ENCODE data around the gene KLHL29. TPM values are rescaled to one million over a fixed set of nuclear protein-coding genes. Genes with fewer than 3 reads are reported as not detected.

Gene KLHL29
- polyA plus RNA-seq, 1 donor from 2014 or later, result 42.4 TPM

GRCh38 chr2:23563151-23563550, 178.2 kb downstream of the KLHL29 start:
- Histone ChIP-seq H3F3A (ENCODE audit: insufficient read depth, low read length, poor library complexity, severe bottlenecking) (no peaks in the 10 kb centered on the region), H3K27ac (ENCODE audit: low read length) (no peak overlapping the region), H4K20me1 (ENCODE audit: insufficient read depth) (no peaks in the 10 kb centered on the region), H3K9me3 (ENCODE audit: low read length) (no peaks in the 10 kb centered on the region), H3K9me2 (ENCODE audit: insufficient read depth, low read length) (no peaks in the 10 kb centered on the region), H3K4me2 (ENCODE audit: low read length) (no peak overlapping the region), H3K4me3 (ENCODE audit: low read length) (no peak overlapping the region), H2AFZ (ENCODE audit: low read depth, low read length) (no peak overlapping the region), H3K79me2 (replicated peaks; ENCODE audit: insufficient read depth, low read length) (no peaks in the 10 kb centered on the region), H3K9ac (ENCODE audit: low read length) (no peak overlapping the region), H3K36me3 (ENCODE audit: insufficient read depth, low read length) (no peaks in the 10 kb centered on the region), H3K27me3 (ENCODE audit: insufficient read depth, low read depth, low read length) (no peaks in the 10 kb centered on the region)
- TF ChIP-seq MXI1 (conservative IDR thresholded peaks at IDR 0.05; ENCODE audit: poor library complexity, severe bottlenecking) (no peak), TAF1 (IDR thresholded peaks at IDR 0.05; ENCODE audit: low read depth) (no peak), RAD21 (conservative IDR thresholded peaks at IDR 0.05) (no peak), EZH2 (IDR thresholded peaks at IDR 0.05; ENCODE audit: borderline replicate concordance, insufficient read depth, low read length, poor library complexity, severe bottlenecking) (no peak), REST (IDR thresholded peaks at IDR 0.05; ENCODE audit: borderline replicate concordance) (no peak)

GRCh38 chr2:23563673-23564614, 179.0 kb downstream of the KLHL29 start:
- H4K20me1 ChIP-seq (ENCODE audit: insufficient read depth), result no peaks in the 10 kb centered on the region
- H3K4me3 ChIP-seq (ENCODE audit: low read length), result no peak overlapping the region
- H3K36me3 ChIP-seq (ENCODE audit: insufficient read depth, low read length), result no peaks in the 10 kb centered on the region
- no peaks in the 10 kb centered on the region for H3K79me2 ChIP-seq (replicated peaks; ENCODE audit: insufficient read depth, low read length)
- H3K9me3 ChIP-seq (ENCODE audit: low read length), result no peaks in the 10 kb centered on the region
- H2AFZ ChIP-seq (ENCODE audit: low read depth, low read length), result no peak overlapping the region
- no peaks in the 10 kb centered on the region for H3F3A ChIP-seq (ENCODE audit: insufficient read depth, low read length, poor library complexity, severe bottlenecking)
- no peak overlapping the region for H3K27ac ChIP-seq (ENCODE audit: low read length)
- TF ChIP-seq RAD21 (conservative IDR thresholded peaks at IDR 0.05), result no peak
- no peak for TF ChIP-seq SMC3 (conservative IDR thresholded peaks at IDR 0.05; ENCODE audit: poor library complexity)
- TF ChIP-seq, protein P1, sequence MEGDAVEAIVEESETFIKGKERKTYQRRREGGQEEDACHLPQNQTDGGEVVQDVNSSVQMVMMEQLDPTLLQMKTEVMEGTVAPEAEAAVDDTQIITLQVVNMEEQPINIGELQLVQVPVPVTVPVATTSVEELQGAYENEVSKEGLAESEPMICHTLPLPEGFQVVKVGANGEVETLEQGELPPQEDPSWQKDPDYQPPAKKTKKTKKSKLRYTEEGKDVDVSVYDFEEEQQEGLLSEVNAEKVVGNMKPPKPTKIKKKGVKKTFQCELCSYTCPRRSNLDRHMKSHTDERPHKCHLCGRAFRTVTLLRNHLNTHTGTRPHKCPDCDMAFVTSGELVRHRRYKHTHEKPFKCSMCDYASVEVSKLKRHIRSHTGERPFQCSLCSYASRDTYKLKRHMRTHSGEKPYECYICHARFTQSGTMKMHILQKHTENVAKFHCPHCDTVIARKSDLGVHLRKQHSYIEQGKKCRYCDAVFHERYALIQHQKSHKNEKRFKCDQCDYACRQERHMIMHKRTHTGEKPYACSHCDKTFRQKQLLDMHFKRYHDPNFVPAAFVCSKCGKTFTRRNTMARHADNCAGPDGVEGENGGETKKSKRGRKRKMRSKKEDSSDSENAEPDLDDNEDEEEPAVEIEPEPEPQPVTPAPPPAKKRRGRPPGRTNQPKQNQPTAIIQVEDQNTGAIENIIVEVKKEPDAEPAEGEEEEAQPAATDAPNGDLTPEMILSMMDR (IDR thresholded peaks at IDR 0.05; ENCODE audit: poor library complexity, severe bottlenecking), result no peak
- no peak for TF ChIP-seq POLR2AphosphoS5 (IDR thresholded peaks at IDR 0.05)
- TF ChIP-seq REST (IDR thresholded peaks at IDR 0.05; ENCODE audit: borderline replicate concordance), result no peak
- no peak for TF ChIP-seq TAF1 (IDR thresholded peaks at IDR 0.05; ENCODE audit: low read depth)
- TF ChIP-seq EZH2 (IDR thresholded peaks at IDR 0.05; ENCODE audit: borderline replicate concordance, insufficient read depth, low read length, poor library complexity, severe bottlenecking), result no peak
- TF ChIP-seq EP300 (conservative IDR thresholded peaks at IDR 0.05; ENCODE audit: poor library complexity, severe bottlenecking), result no peak
- no peak for TF ChIP-seq MXI1 (conservative IDR thresholded peaks at IDR 0.05; ENCODE audit: poor library complexity, severe bottlenecking)
- no peak overlapping the region for H3K9ac ChIP-seq (ENCODE audit: low read length)
- no peak overlapping the region for H3K4me2 ChIP-seq (ENCODE audit: low read length)
- H3K9me2 ChIP-seq (ENCODE audit: insufficient read depth, low read length), result no peaks in the 10 kb centered on the region
- no peaks in the 10 kb centered on the region for H3K27me3 ChIP-seq (ENCODE audit: insufficient read depth, low read depth, low read length)
